Astrocyte (in vitro differentiated cells and primary cell): ENCODE data around the gene SQSTM1.

ENCODE experiments used
- CTCF ChIP-seq: IDR thresholded peaks from 2 replicates; pipeline ENCODE4 v1.5.1; 2011; ENCODE audit warnings: low read depth, mild to moderate bottlenecking, inconsistent platforms, low read length, moderate library complexity; ENCODE audit not compliant: insufficient read depth
- EZH2 ChIP-seq: IDR thresholded peaks from 2 replicates; pipeline ENCODE4 v1.6.1; 2012; ENCODE audit warnings: mild to moderate bottlenecking, low read length, inconsistent platforms; ENCODE audit not compliant: insufficient read depth

GRCh38 chr5:179852993-179853547, 32.4 kb downstream of the SQSTM1 start:
- no peak for TF ChIP-seq EZH2
- no peak for TF ChIP-seq CTCF
